IPS-15b (cell line): ENCODE data around the gene BDNF.

Experiments
- H3K27me3 ChIP-seq: one replicate; pipeline ENCODE4 v1.6.1; 2013; ENCODE audit warnings: low read length; ENCODE audit not compliant: control insufficient read depth, insufficient read depth
- H3K36me3 ChIP-seq: one replicate; pipeline ENCODE4 v1.6.1; 2013; ENCODE audit warnings: low read length; ENCODE audit not compliant: control insufficient read depth, insufficient read depth
- H3K4me1 ChIP-seq: one replicate; pipeline ENCODE4 v1.6.1; 2013; ENCODE audit warnings: mild to moderate bottlenecking, low read length; ENCODE audit not compliant: control insufficient read depth, insufficient read depth
- H3K4me3 ChIP-seq: one replicate; pipeline ENCODE4 v1.5.1; 2013; ENCODE audit warnings: low read depth, low read length
- H3K9ac ChIP-seq: one replicate; pipeline ENCODE4 v1.6.1; 2013; ENCODE audit warnings: low read depth, mild to moderate bottlenecking, low read length
- H3K9me3 ChIP-seq: one replicate; pipeline ENCODE4 v1.6.1; 2013; ENCODE audit warnings: mild to moderate bottlenecking, low read length; ENCODE audit not compliant: control insufficient read depth, insufficient read depth

Gene BDNF

DNA sequence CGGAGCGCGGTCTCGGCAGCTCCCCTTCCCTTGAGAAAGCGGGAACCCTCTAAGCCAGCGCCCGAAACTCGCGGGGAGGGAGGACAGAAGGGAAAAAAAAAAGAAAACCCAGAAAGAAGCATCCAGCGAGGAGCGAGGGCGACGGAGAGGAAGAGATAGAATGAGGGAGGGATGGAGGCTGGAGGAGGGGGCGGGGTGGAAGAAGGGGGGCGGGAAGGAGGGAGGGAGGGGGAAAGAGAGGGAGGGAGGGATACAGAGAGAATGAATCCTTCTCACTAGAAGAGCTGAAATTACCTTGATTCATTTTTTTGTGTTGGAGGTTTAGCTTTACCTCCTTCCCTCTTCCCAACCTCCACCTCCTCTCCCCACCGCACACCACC is 19.3 kb upstream of the BDNF start:
- peak overlapping the region; percentile 72 for H3K4me3 ChIP-seq
- H3K27me3 ChIP-seq, result peaks cover 36% of the 10 kb centered on the region

DNA sequence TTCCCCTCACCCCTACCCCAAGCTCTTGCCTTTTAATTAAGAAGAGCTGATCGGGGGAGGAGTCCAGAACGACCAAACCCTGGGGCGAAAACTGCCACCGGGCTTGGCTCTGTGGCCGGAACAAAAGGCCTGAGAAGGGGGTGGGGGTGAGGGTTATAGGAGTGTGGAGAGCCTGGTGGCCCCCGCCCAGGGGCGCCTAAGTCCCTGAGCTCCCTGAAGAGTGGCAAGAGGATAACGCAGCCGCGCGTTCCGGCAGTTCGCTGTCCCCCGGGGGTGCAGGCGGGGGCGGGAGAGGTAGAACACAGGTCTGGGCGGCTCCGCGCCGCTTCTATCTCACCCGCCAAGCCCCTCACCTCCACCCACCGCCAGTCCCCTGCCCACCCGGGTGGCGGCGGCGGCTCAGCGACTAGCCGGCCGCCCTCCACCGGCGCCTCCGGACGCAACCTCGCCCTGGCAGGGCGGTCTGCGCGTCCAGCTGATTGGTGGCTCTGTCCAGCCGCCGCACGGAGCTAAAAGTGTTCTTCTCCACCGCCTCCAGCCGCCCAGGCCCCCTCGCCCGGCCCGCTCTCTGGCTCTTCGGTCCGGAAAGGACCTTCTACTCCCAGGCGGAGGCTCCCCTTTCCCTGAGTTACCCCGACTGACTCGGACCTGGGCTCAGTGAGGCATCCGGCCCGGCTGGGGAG is 18.7 kb upstream of the BDNF start:
- peak overlapping the region; percentile 77 for H3K9ac ChIP-seq
- H3K4me1 ChIP-seq, result peaks cover 10% of the 10 kb centered on the region
- H3K4me3 ChIP-seq, result peak overlapping the region; percentile 72
- H3K27me3 ChIP-seq, result peaks cover 31% of the 10 kb centered on the region
- no peaks in the 10 kb centered on the region for H3K36me3 ChIP-seq
- H3K9me3 ChIP-seq, result no peaks in the 10 kb centered on the region

More for the DNA sequence above, 19.3 kb upstream of the BDNF start:
- H3K9me3 ChIP-seq, result no peaks in the 10 kb centered on the region
- no peak overlapping the region for H3K9ac ChIP-seq
- no peaks in the 10 kb centered on the region for H3K36me3 ChIP-seq
- H3K4me1 ChIP-seq, result peaks cover 10% of the 10 kb centered on the region

DNA sequence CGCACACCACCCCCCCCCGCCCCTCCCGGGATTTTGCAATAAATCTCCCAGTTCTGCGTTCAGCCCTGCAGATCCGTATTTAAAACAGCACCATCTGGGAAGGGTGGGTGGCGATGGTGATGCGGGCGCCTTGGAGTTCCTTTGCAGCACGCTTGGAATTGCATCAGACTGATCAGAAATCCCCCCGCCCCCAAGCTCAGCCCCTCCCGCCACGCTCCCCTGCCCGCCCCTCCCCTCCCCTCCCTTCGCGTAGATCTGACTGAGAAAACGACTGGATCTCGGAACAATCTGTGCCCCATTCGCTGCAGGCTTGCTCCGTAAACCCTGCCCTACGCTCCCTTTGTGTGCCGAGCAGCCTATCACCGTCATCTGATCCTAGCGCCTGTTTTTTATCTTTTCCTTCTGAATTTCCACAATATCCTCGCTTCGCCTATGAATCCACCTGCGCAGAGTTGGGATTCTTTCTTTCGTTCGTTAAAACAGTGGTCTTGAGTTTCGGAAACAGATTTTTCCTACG is 18.1 kb upstream of the BDNF start:
- H3K36me3 ChIP-seq, result no peaks in the 10 kb centered on the region
- H3K9me3 ChIP-seq, result no peaks in the 10 kb centered on the region
- peaks cover 25% of the 10 kb centered on the region for H3K27me3 ChIP-seq
- H3K4me1 ChIP-seq, result peaks cover 10% of the 10 kb centered on the region
- peak overlapping the region; percentile 77 for H3K9ac ChIP-seq
- H3K4me3 ChIP-seq, result peak overlapping the region; percentile 72

GRCh38 chr11:27717801-27718229 is 17.6 kb upstream of the BDNF start:
- Histone ChIP-seq H3K4me3 (peak overlapping the region; percentile 72), H3K9me3 (no peaks in the 10 kb centered on the region), H3K4me1 (peaks cover 8% of the 10 kb centered on the region), H3K27me3 (peaks cover 21% of the 10 kb centered on the region), H3K9ac (no peak overlapping the region), H3K36me3 (no peaks in the 10 kb centered on the region)

- peak overlapping the region; percentile 72 for H3K4me3 ChIP-seq
- no peaks in the 10 kb centered on the region for H3K9me3 ChIP-seq
- H3K36me3 ChIP-seq, result no peaks in the 10 kb centered on the region
- H3K27me3 ChIP-seq, result peaks cover 21% of the 10 kb centered on the region
- H3K9ac ChIP-seq, result no peak overlapping the region
- peaks cover 8% of the 10 kb centered on the region for H3K4me1 ChIP-seq
These were observed 17.1 kb upstream of the BDNF start for GRCh38 chr11:27717377-27717776.

GRCh38 chr11:27716835-27717234 is 16.6 kb upstream of the BDNF start:
- no peaks in the 10 kb centered on the region for H3K9me3 ChIP-seq

GRCh38 chr11:27716216-27716615 is 16.0 kb upstream of the BDNF start:
- H3K9ac ChIP-seq, result no peak overlapping the region
- H3K9me3 ChIP-seq, result no peaks in the 10 kb centered on the region
- H3K4me1 ChIP-seq, result peaks cover 5% of the 10 kb centered on the region
- H3K4me3 ChIP-seq, result no peak overlapping the region
- peaks cover 15% of the 10 kb centered on the region for H3K27me3 ChIP-seq
- H3K36me3 ChIP-seq, result no peaks in the 10 kb centered on the region

More at GRCh38 chr11:27716835-27717234, 16.6 kb upstream of the BDNF start:
- H3K9ac ChIP-seq, result no peak overlapping the region
- peaks cover 21% of the 10 kb centered on the region for H3K27me3 ChIP-seq
- no peaks in the 10 kb centered on the region for H3K36me3 ChIP-seq
- peaks cover 8% of the 10 kb centered on the region for H3K4me1 ChIP-seq
- H3K4me3 ChIP-seq, result no peak overlapping the region

DNA sequence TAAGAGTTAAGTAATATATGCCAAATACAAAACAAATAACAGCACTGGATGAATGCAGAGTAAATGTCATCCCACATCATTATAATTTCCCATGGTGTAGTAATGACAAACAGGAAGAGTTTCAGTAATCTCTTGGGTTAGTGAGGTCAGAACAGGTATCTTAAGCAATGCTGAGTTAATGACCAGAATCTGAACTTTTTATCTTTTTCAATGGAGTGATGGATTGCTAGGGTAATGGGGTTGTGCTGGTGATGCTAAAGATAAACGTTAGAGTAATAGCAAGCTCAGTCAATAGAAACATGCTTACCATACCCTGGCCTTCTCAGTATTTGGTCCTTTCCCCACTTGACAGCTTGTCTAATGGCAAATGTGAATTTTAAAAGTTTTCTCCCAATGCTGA is 11.5 kb upstream of the BDNF start:
- H3K9me3 ChIP-seq, result no peaks in the 10 kb centered on the region
- H3K36me3 ChIP-seq, result no peaks in the 10 kb centered on the region
- no peaks in the 10 kb centered on the region for H3K27me3 ChIP-seq
- no peak overlapping the region for H3K4me3 ChIP-seq
- H3K4me1 ChIP-seq, result no peaks in the 10 kb centered on the region
- no peak overlapping the region for H3K9ac ChIP-seq

GRCh38 chr11:27710536-27710935 is 10.3 kb upstream of the BDNF start:
- no peaks in the 10 kb centered on the region for H3K9me3 ChIP-seq
- no peaks in the 10 kb centered on the region for H3K36me3 ChIP-seq
- no peak overlapping the region for H3K4me3 ChIP-seq
- H3K9ac ChIP-seq, result no peak overlapping the region
- no peaks in the 10 kb centered on the region for H3K27me3 ChIP-seq
- H3K4me1 ChIP-seq, result no peaks in the 10 kb centered on the region

- H3K4me1 ChIP-seq, result peaks cover 7% of the 10 kb centered on the region
These were observed 7.4 kb upstream of the BDNF start for GRCh38 chr11:27707676-27708075.

GRCh38 chr11:27705873-27706820 is 5.9 kb upstream of the BDNF start:
- Histone ChIP-seq H3K36me3 (no peaks in the 10 kb centered on the region), H3K27me3 (peaks cover 29% of the 10 kb centered on the region), H3K4me1 (peaks cover 8% of the 10 kb centered on the region), H3K4me3 (no peak overlapping the region), H3K9ac (no peak overlapping the region), H3K9me3 (no peaks in the 10 kb centered on the region)

More at GRCh38 chr11:27707676-27708075, 7.4 kb upstream of the BDNF start:
- no peaks in the 10 kb centered on the region for H3K9me3 ChIP-seq
- H3K9ac ChIP-seq, result no peak overlapping the region
- H3K27me3 ChIP-seq, result peaks cover 14% of the 10 kb centered on the region
- no peaks in the 10 kb centered on the region for H3K36me3 ChIP-seq
- H3K4me3 ChIP-seq, result no peak overlapping the region
